OCI-LY1 (cell line): ENCODE measurements around the gene USP49.

ENCODE experiments used
- EZH2 ChIP-seq: fragments of 200-600 bp; sonication (generic), shearing (Covaris generic); IDR thresholded peaks from 2 replicates; pipeline ENCODE4 v1.8.0; 2017; ENCODE audit warnings: borderline replicate concordance, mixed run types, mild to moderate bottlenecking, antibody characterized with exemption, low read length, moderate library complexity, mixed read lengths
- TF ChIP-seq, protein P1 (sequence below): fragments of 200-600 bp; sonication (generic), shearing (Covaris generic); IDR thresholded peaks from 2 replicates; pipeline ENCODE4 v1.5.1; 2017; ENCODE audit warnings: mild to moderate bottlenecking, antibody characterized with exemption, low read length, moderate library complexity, mixed read lengths

DNA sequence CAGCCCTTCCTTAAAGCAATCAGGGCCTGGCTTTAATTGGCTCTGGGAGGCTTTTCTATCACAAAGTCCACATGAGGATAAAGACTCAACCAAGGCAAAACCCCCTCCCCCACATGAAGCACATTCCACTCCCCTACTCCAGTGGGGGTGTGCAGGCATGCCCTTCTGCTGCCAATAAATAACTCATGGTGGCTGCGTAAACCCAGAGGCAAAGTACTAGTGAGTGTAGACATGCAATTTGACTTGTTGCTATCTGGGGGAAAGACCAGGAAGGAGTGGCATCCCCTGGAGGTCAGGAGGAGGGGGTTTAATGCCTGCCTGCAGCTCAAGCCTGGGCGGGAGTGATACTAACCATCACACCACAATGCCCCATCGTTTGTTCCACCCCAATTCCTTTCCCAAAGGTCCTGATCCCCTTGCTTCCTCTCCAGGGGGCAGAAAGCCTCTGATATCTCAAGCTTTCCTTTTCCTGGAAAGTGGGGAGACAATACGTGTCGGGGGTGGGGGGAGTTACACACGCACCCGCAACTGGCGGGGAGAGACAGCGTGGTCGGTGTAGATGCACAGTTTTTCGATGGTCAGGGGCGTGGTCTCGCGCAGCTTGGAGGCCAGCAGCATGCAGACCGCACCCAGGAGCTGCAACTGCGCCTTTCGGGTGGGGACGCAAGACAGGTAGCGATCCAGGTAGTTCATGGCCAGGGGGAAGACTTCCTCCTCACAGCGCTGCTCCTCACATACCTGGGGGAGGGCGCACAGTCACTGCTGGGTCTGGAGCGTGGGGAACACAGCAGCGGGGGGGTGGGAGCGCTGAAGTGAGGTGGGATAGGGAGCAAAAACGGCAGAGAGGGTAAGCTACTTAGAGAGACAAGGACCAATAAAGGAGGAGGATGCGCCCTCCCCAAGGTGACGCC, 44.9 kb upstream of the USP49 start:
- no peak for TF ChIP-seq EZH2
- TF ChIP-seq, protein P1, sequence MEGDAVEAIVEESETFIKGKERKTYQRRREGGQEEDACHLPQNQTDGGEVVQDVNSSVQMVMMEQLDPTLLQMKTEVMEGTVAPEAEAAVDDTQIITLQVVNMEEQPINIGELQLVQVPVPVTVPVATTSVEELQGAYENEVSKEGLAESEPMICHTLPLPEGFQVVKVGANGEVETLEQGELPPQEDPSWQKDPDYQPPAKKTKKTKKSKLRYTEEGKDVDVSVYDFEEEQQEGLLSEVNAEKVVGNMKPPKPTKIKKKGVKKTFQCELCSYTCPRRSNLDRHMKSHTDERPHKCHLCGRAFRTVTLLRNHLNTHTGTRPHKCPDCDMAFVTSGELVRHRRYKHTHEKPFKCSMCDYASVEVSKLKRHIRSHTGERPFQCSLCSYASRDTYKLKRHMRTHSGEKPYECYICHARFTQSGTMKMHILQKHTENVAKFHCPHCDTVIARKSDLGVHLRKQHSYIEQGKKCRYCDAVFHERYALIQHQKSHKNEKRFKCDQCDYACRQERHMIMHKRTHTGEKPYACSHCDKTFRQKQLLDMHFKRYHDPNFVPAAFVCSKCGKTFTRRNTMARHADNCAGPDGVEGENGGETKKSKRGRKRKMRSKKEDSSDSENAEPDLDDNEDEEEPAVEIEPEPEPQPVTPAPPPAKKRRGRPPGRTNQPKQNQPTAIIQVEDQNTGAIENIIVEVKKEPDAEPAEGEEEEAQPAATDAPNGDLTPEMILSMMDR: no peak
